GM23248 (cell line): Measurements from ENCODE around the gene CACNA1B.

ENCODE experiments used
- EZH2 ChIP-seq: fragments of 200-600 bp; sonication (generic); IDR thresholded peaks from 2 replicates; pipeline ENCODE4 v1.6.1; 2018; ENCODE audit warnings: antibody characterized with exemption, mild to moderate bottlenecking; ENCODE audit not compliant: insufficient read depth, poor library complexity, severe bottlenecking
- EZH2phosphoT487 ChIP-seq: fragments of 200-600 bp; sonication (generic); IDR thresholded peaks from 2 replicates; pipeline ENCODE4 v1.6.1; 2018; ENCODE audit warnings: antibody characterized with exemption, moderate library complexity, mild to moderate bottlenecking, low read depth; ENCODE audit not compliant: insufficient read depth

DNA sequence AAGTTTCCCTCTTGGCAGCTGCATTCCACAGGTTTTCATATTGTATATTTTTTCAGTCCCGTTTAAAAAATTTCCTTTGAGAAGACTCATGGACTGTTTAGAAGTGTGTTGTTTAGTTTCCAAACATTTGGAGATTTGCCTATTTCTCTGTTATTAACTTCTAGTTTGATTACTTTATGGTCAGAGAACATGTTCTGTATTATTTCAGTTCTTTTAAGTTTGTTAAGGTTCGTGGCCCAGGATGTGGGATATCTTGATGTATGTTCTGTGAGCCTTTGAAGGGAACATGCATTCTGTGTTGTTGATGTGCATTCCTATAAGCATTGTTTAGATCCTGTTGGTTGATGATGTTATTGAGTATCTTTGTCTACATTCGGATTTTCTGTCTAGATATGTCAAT lies 153.6 kb downstream of the CACNA1B start:
- TF ChIP-seq EZH2 (no peak), EZH2phosphoT487 (no peak)
